ENCODE measurements around the gene CCDC122.
A peak's percentile ranks its signal among the peaks of the same experiment; 100 is the strongest.
"Not testable (repeated sequence)": the region's sequence is repeated elsewhere in the genome, so short reads cannot be mapped to it uniquely, and the experiment has no call there.

The CCDC122 gene

GRCh38 chr13:43876366-43876765, 3.2 kb downstream of the CCDC122 start:
- no peak for DNase-seq

DNA sequence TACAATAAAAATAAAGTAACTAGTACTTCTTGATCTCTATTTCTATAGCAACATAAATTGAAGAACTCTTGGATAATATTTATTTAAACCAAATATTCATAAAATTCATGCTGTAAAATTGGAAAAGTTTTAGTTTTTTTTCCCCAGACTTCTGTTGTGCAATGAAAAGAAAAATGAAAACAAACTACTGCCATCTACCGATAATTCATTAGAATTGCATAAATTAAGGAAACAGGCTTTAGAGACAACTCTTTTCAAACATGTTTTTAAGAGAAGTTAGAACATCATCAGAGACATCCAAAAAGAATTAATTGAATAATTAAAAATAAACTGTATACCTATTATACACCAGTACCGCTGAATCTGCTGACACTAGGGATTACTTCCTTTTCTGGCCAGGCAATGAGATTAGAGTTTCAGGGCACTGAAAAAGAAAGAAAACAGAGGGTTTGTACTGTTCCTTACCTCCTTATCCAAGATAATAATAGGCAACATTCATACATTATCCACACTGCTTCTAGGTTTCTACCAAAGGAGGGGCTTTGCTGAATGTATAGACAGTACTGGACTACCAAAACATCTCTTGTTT, 4.9 kb downstream of the CCDC122 start:
- DNase-seq: no peak

DNA sequence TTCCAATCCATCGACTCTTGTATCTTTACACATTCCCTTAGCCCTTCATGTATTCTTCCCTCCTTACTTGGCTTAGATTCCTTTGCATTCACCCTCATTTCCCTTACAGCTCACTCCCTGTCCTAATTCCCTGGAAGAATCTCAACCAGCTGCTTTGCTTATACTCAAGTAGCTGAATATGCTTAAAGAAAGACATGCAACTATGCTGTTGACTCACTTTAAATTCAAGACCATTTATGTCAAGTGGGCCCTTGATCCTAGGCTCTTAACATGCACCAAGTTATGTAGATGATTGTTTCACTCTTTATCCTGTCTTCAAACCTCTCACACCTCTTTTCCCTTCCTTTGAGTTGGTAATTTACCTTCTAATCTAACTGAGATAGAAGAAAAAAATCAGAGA, 7.4 kb downstream of the CCDC122 start:
- no peak for DNase-seq

DNA sequence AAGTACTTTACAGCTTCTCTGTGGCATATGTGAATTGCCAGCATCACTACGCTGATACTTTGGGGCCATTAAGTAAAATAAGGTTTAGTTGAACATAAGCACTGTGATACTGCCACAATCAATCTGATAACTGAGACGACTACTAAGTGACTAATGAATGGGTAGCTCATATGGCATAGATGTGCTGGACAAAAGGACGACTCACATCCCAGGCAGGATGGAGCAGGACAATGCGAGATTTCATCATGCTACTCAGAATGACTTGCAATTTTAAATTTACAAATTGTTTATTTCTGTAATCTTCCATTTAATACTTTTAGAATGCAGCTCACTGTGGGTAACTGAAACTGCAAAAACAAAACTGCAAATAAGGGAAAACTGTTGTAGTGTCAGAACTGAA, 13.6 kb downstream of the CCDC122 start:
- DNase-seq: no peak

- no peak for DNase-seq
Measured at GRCh38 chr13:43864921-43865320, 14.6 kb downstream of the CCDC122 start.

GRCh38 chr13:43861863-43862262, 17.7 kb downstream of the CCDC122 start:
- no peak for DNase-seq

- DNase-seq: no peak
Measured at GRCh38 chr13:43852923-43853404, 26.6 kb downstream of the CCDC122 start.

GRCh38 chr13:43850873-43851272, 28.7 kb downstream of the CCDC122 start:
- DNase-seq: no peak

GRCh38 chr13:43848001-43848649, 31.4 kb downstream of the CCDC122 start:
- DNase-seq: no peak

DNA sequence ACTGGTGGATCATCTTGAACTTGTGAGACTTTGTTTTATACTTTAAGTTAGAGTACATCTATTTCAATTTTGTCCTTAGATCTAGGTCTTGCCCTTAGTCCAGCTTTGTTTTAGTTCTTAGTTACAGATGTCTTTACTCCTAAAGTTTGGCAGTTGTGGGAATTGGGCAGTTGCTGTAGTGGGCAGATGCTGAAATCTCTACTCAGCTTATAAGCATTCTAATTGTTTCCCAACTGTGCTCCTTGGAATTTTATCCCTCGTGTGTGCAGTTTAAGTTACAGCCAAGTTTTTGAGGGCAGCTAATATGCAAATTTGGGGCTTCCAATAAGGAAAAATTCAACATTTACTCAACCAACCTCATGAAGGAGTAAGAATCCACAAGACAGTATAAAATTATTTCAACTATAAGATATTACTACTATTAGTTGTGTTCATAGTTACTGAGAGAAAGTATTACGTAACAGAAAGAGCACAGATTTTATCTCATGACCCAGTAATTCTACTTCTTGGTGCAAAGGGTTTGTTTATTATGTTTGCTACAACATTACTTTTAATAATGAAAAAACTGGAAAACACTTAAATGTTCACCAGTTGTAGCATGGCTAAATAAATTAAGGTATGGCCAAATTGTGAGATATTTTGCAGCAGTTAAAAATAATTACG, 32.9 kb downstream of the CCDC122 start:
- DNase-seq: no peak

- no peak for DNase-seq
Measured at GRCh38 chr13:43838909-43839308, 40.6 kb downstream of the CCDC122 start.

DNA sequence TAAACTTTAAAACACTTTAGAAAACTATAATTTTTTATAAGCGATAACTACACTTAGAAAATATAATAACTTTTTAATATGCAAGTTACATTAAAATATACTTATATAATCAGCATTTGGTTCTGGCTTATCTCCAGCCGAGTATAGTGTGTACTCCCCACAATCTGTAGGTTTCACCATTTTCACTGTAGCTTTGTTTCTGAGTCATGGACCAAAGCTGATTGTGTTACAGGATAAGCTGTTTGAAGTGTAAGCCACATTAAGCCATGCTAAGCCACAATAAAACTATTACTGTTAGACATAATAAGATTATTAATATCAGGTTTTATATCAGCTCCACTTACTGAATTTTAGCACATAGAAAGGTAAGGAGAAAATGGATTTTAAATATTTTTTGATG, 43.8 kb downstream of the CCDC122 start:
- DNase-seq: no peak

- DNase-seq: no peak
Measured at GRCh38 chr13:43831088-43831487, 48.5 kb downstream of the CCDC122 start.

DNA sequence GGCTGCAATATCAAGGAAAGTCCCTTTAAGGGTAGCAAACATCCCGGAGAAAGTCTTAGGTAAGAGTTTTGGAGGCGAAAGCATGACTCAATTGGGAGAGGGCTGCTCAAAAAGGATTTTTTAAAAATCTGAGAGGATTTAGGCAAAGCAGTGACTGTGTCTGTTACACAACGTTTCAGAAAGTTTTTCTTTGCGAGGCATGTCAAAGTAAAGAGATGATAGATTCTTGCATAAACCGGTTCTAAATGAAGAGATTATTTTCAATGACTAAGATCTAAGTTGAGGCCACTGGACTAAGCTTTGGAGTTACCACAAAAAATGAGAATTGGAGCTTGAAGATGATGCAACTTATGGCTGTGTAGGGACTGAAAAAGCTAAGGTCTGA, 49.1 kb downstream of the CCDC122 start:
- DNase-seq: no peak

DNA sequence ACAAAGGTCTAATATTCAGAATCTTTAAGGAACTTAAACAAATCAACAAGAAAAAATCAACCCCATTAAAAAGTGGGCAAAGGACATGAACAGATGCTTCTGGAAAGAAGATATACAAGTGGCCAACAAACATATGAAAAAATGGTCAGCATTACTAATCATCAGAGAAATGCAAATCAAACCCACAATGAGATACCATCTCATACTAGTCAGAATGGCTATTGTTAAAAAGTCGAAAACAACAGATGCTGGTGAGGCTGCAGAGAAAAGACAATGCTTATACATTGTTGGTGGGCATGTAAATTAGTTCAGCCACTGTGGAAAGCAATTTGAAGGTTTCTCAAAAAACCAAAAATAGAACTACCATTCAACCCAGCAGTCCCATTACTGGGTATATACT, 54.9 kb downstream of the CCDC122 start:
- DNase-seq: not testable (repeated sequence)

DNA sequence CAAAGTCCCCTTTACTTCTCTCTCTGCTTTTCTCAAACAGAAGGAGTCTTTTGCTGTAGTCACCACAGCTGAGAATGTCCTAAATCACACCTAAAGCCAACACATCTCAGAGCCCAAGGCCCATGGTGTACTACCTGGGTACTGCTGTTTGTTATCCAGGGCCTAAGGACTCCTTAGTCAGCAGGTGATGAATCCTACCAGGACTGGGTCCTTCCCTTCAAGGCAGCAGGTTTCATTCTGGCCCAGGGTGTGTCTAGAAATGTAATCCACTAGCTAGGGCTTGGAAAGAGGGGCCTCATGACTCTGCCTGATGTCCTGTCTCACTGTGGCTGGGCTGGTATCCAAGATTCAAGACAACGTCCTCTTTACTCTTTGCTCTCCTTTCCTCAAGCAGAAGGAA, 56.6 kb downstream of the CCDC122 start:
- no peak for DNase-seq

GRCh38 chr13:43816401-43816889, 63.1 kb downstream of the CCDC122 start:
- DNase-seq: no peak

DNA sequence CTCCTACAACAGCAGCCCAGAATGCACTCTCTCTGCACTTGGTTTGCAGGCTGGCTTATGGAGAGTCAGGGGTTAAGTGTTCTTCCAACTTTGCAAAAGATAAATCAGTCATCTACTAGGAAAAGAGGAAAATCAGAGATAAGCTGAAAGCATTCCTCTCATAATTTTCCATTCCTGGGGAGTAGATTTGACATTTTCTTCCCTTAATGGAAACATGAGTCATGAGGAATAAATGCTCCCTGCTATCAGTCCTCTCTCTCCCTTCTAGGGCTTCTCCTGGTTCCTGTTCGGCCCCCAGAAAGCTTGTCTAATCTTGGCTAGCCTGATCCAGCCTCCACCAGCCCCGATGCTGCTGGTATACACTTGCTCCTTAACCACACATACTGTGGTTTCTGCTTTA, 64.3 kb downstream of the CCDC122 start:
- DNase-seq: no peak

- DNase-seq: no peak
Measured at GRCh38 chr13:43808676-43809075, 70.9 kb downstream of the CCDC122 start.

DNA sequence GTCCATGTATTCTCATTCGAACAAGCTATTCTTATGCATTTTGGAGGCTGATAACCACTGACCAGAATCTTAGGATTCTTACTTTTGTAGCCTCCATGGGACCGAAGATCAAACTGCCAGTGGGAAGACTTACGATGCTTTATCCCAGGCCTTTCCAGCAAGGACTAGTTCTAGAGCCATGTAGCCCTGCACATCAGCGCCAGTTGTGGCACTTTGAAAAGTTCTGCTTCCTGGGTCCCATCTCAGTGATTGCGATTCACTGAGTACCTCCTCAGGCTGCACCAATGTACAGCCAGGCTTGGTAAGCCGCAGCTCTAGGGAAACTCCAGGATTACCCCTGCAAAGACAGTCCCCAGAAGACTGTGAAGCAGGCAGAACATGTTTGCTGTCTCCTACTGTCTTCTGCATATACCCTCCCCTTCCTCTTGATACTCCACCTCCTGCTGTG, 73.8 kb downstream of the CCDC122 start:
- no peak for DNase-seq

- DNase-seq: no peak
Measured at GRCh38 chr13:43805071-43805468, 74.5 kb downstream of the CCDC122 start.

- DNase-seq: peak; percentile 32
Measured at GRCh38 chr13:43804461-43805070, 75.0 kb downstream of the CCDC122 start.

DNA sequence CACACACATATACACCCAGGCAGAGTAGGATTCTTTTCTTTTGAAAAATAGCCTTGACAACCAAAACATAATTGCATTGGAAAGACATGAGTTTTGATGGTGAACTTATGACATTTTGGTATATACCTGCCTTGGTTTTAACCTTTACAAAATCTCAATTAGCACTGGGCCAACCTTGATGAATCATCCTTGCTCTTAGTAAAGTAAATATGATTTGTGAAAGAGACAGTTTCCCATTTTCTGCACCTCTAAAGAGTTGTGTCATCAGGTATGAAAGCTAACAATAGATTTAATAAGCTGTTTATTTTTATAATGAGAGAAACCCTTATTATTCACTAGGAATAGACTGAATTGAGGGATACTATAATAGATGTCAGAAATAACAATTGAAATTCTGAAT, 77.0 kb downstream of the CCDC122 start:
- no peak for DNase-seq

- DNase-seq: no peak
Measured at GRCh38 chr13:43800828-43801227, 78.7 kb downstream of the CCDC122 start.

Measured in NCI-H1436 (cell line).